ENCODE measurements around the gene EPHB1.

GRCh38 chr3:135199137-135199536 is 404.1 kb downstream of the EPHB1 start:
- TF ChIP-seq POLR2AphosphoS5 (IDR thresholded peaks at IDR 0.05; ENCODE audit: low read depth): no peak
- no peak for TF ChIP-seq CTCF (IDR thresholded peaks at IDR 0.05; ENCODE audit: insufficient read depth, low read length)
- TF ChIP-seq GABPA (IDR thresholded peaks at IDR 0.05; ENCODE audit: low read depth): no peak
